Measurements from ENCODE around the gene TMEM74B. TPM values are rescaled to one million over a fixed set of nuclear protein-coding genes. Genes with fewer than 3 reads are reported as not detected.

The TMEM74B gene
- total RNA-seq, 2 donors from 2014 or later = 3.1 to 4.3 TPM

DNA sequence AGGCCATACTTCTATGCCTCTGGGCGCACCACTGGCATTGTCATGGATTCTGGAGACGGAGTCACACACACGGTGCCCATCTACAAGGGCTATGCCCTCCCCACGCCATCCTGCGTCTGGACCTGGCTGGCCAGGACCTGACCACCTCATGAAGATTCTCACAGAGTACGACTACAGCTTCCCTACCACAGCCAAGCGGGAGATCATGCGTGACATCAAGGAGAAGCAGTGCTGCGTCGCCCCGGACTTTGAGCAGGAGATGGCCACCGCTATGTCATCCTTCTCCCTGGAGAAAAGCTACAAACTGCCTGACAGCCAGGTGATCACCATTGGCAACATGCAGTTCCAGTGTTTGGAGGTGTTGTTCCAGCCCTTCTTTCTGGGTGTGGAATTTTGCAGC is 23.8 kb downstream of the TMEM74B start:
- Histone ChIP-seq H3K9me3 (ENCODE audit: control insufficient read depth, low read length) (peaks cover 5% of the 10 kb centered on the region), H3K36me3 (ENCODE audit: control insufficient read depth, insufficient read depth, low read length) (peaks cover 46% of the 10 kb centered on the region), H3K9ac (ENCODE audit: extremely low read depth, low read length, poor library complexity, severe bottlenecking) (no peak overlapping the region), H3K27me3 (ENCODE audit: control insufficient read depth, insufficient read depth, low read length, poor library complexity, severe bottlenecking) (no peaks in the 10 kb centered on the region), H3K4me3 (ENCODE audit: low read length) (no peak overlapping the region), H3K27ac (ENCODE audit: low read depth, low read length) (no peak overlapping the region), H3K4me1 (ENCODE audit: control insufficient read depth, insufficient read depth, low read length) (no peaks in the 10 kb centered on the region)
- Mint-ChIP-seq H3K9me3 (no peaks in the 10 kb centered on the region), H3K4me3 (no peak overlapping the region), H3K27me3 (ENCODE audit: insufficient read depth) (no peaks in the 10 kb centered on the region), H3K36me3 (ENCODE audit: low read depth) (peaks cover 54% of the 10 kb centered on the region), H3K27ac (no peak overlapping the region), H3K4me1 (no peaks in the 10 kb centered on the region)
- TF ChIP-seq, protein P1, sequence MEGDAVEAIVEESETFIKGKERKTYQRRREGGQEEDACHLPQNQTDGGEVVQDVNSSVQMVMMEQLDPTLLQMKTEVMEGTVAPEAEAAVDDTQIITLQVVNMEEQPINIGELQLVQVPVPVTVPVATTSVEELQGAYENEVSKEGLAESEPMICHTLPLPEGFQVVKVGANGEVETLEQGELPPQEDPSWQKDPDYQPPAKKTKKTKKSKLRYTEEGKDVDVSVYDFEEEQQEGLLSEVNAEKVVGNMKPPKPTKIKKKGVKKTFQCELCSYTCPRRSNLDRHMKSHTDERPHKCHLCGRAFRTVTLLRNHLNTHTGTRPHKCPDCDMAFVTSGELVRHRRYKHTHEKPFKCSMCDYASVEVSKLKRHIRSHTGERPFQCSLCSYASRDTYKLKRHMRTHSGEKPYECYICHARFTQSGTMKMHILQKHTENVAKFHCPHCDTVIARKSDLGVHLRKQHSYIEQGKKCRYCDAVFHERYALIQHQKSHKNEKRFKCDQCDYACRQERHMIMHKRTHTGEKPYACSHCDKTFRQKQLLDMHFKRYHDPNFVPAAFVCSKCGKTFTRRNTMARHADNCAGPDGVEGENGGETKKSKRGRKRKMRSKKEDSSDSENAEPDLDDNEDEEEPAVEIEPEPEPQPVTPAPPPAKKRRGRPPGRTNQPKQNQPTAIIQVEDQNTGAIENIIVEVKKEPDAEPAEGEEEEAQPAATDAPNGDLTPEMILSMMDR (conservative IDR thresholded peaks at IDR 0.05) = no peak
- WGBS, 2 experiments (ENCODE audit: insufficient coverage in 1 of 2, insufficient read length in 1 of 2) = 96 to 98% methylated on average over 12 of the region's 12 CpGs
- DNase-seq = no peak

DNA sequence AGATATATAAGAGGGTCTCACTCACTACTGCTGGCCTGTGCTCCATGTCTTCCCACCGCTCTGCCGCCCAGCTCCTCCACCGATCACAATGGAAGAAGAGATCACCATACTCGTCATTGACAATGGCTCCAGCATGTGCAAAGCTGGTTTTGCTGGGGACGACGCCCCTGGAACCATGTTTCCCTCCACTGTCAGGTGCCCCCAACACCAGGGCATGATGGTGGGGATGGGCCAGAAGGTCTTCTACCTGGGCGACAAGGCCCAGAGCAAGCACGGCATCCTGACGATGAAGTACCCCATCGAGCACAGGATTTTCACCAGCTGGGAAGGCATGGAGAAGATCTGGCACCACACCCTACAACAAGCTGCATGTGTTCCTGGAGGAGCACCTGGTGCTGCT is 24.3 kb downstream of the TMEM74B start:
- Histone ChIP-seq H3K4me1 (ENCODE audit: control insufficient read depth, insufficient read depth, low read length) (no peaks in the 10 kb centered on the region), H3K9ac (ENCODE audit: extremely low read depth, low read length, poor library complexity, severe bottlenecking) (no peak overlapping the region), H3K27me3 (ENCODE audit: control insufficient read depth, insufficient read depth, low read length, poor library complexity, severe bottlenecking) (no peaks in the 10 kb centered on the region), H3K27ac (ENCODE audit: low read depth, low read length) (no peak overlapping the region), H3K4me3 (ENCODE audit: low read length) (no peak overlapping the region), H3K36me3 (ENCODE audit: control insufficient read depth, insufficient read depth, low read length) (peaks cover 46% of the 10 kb centered on the region), H3K9me3 (ENCODE audit: control insufficient read depth, low read length) (peaks cover 6% of the 10 kb centered on the region)
- Mint-ChIP-seq H3K36me3 (ENCODE audit: low read depth) (peaks cover 54% of the 10 kb centered on the region), H3K27me3 (ENCODE audit: insufficient read depth) (no peaks in the 10 kb centered on the region), H3K27ac (no peak overlapping the region), H3K9me3 (no peaks in the 10 kb centered on the region), H3K4me1 (no peaks in the 10 kb centered on the region), H3K4me3 (no peak overlapping the region)
- WGBS, 2 experiments (ENCODE audit: insufficient coverage in 1 of 2, insufficient read length in 1 of 2) = 94 to 100% methylated on average over 4 to 10 of the region's 10 CpGs
- TF ChIP-seq, protein P1 (conservative IDR thresholded peaks at IDR 0.05) = no peak
- DNase-seq = no peak

DNA sequence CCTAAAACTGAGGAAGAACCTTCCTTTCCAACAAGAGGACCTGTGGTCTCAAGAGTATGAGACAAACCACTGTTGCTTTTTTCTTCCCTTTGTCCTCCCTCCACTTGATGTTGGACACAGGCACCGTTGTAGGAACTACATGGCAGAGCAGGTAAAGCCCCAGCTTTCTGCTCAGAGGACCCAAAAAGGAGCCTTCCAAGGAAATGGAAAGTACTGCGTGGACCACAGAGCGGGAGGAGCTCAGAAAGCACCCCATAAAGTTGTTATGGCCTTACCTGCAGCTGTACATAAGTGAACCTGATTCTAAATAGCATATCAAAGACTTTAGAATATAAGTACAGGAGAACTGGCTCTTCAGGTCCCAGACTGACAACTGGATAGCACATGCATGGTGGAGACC is 29.4 kb downstream of the TMEM74B start:
- peaks cover 8% of the 10 kb centered on the region for H3K4me1 ChIP-seq (ENCODE audit: control insufficient read depth, insufficient read depth, low read length)
- H3K27me3 ChIP-seq (ENCODE audit: control insufficient read depth, insufficient read depth, low read length, poor library complexity, severe bottlenecking) = no peaks in the 10 kb centered on the region
- no peak for DNase-seq
- Mint-ChIP-seq H3K9me3 (no peaks in the 10 kb centered on the region), H3K4me1 (peaks cover 4% of the 10 kb centered on the region), H3K36me3 (ENCODE audit: low read depth) (peaks cover 47% of the 10 kb centered on the region), H3K4me3 (no peak overlapping the region), H3K27me3 (ENCODE audit: insufficient read depth) (no peaks in the 10 kb centered on the region), H3K27ac (no peak overlapping the region)
- H3K27ac ChIP-seq (ENCODE audit: low read depth, low read length) = no peak overlapping the region
- no peak overlapping the region for H3K9ac ChIP-seq (ENCODE audit: extremely low read depth, low read length, poor library complexity, severe bottlenecking)
- H3K36me3 ChIP-seq (ENCODE audit: control insufficient read depth, insufficient read depth, low read length) = peaks cover 23% of the 10 kb centered on the region
- peaks cover 6% of the 10 kb centered on the region for H3K9me3 ChIP-seq (ENCODE audit: control insufficient read depth, low read length)
- TF ChIP-seq, protein P1 (conservative IDR thresholded peaks at IDR 0.05) = no peak
- WGBS, 2 experiments (ENCODE audit: insufficient coverage in 1 of 2, insufficient read length in 1 of 2) = 80 to 83% methylated on average over 3 of the region's 3 CpGs
- no peak overlapping the region for H3K4me3 ChIP-seq (ENCODE audit: low read length)
